IgD-negative memory B cell (primary cell): ENCODE results near the gene TMEM209. TPM values are rescaled to one million over a fixed set of nuclear protein-coding genes. Genes with fewer than 3 reads are reported as not detected.

Experiments
- H3K27ac Mint-ChIP-seq, 3 donors: one replicate each; pipeline ENCODE4 v1.8.0; 2020 to 2022; ENCODE audit warnings: mild to moderate bottlenecking in 3 of 3, mixed read lengths in 3 of 3, moderate library complexity in 1 of 3
- H3K27me3 Mint-ChIP-seq: one replicate; pipeline ENCODE4 v1.8.0; 2021; ENCODE audit warnings: mixed read lengths
- H3K36me3 Mint-ChIP-seq: one replicate; pipeline ENCODE4 v1.8.0; 2020; ENCODE audit warnings: mild to moderate bottlenecking, mixed read lengths
- H3K4me1 Mint-ChIP-seq, 3 donors: one replicate each; pipeline ENCODE4 v1.8.0; 2020 to 2022; ENCODE audit warnings: mixed read lengths in 3 of 3, mild to moderate bottlenecking in 1 of 3
- H3K4me3 Mint-ChIP-seq, 4 donors: one replicate each; pipeline ENCODE4 v1.8.0; 2020 to 2022; ENCODE audit warnings: mild to moderate bottlenecking in 4 of 4, mixed read lengths in 4 of 4, moderate library complexity in 3 of 4
- H3K9me3 Mint-ChIP-seq, 3 donors: one replicate each; pipeline ENCODE4 v1.8.0; 2020 to 2021; ENCODE audit warnings: mixed read lengths in 3 of 3, mild to moderate bottlenecking in 1 of 3
- polyA plus RNA-seq: library from polyadenylated mRNA; unstranded; fragments of 300-500 nt; fragmentation: Illumina TruSeq; gene quantifications from one replicate; pipeline ENCODE4 v1.2.3, GENCODE V29; 2021

The TMEM209 gene
- polyA plus RNA-seq, 1 donor from 2014 or later, result 39.0 TPM

DNA sequence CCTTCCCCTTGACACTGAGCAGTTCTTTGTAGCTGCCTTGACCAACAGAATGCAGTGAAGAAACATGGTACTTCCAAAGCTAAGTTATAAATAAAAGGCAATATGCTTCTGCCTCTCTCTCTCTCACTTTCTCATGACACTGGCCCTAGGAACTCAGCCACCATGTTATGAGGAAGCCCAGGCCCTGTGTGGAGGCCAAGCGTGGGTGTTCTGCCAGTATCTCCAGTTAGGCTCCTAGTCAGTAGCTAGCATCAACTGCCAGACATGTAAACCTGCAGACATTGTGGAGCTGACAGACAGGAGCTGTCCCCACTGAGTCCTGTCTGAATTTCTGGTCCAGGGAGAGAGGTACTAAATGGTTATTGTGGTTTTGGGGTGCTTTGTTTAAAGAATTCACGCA, 45.2 kb downstream of the TMEM209 start:
- Mint-ChIP-seq H3K36me3 (peaks cover 17% of the 10 kb centered on the region), H3K4me3 (no peak overlapping the region), H3K9me3 (peaks cover 0 to 4% (median 2%) of the 10 kb centered on the region in 3 donors), H3K27me3 (no peaks in the 10 kb centered on the region), H3K27ac (no peak overlapping the region), H3K4me1 (no peaks in the 10 kb centered on the region)

DNA sequence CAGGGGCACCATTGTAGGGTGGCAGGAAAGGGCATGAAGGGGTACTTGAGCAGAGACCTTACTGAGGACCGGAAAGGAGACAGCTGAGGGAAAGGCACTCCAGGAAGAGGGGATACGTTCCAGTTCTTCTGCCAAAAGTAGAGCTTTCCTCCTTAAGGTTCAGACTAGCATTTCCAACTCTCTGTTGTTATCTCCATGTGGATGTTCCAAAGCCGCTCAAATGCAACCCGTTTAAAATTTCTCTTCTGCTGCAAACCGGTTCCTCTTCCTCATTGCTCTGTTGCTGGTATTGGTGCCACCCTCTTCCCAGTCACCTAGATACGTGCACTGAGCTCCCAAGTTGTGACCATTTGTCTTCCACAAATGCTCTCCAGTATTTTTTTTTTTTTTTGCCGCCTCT, 47.5 kb downstream of the TMEM209 start:
- peaks cover 0 to 4% (median 2%) of the 10 kb centered on the region in 3 donors for H3K9me3 Mint-ChIP-seq
- H3K4me1 Mint-ChIP-seq, result peaks cover 0 to 2% (median 0%) of the 10 kb centered on the region in 3 donors

DNA sequence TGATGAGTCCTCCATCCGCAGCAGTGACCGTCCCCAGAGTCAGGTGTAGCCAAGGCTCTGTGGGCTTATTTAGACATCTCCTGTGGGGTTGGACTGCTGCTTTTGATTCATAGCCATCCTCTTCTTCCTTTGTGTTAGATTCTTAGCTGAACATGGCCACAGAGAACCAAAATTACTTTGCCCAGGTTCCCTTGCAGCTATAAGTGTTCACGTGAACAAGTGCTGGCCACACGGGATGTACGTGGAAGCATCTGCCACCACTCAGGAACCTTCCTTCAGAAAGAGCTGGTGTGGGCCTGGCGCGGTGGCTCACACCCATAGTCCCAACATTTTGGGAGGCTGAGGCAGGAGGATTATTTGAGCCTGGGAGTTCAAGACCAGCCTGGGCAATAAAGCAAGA, 49.1 kb downstream of the TMEM209 start:
- H3K9me3 Mint-ChIP-seq, result peaks cover 0 to 4% (median 2%) of the 10 kb centered on the region in 3 donors
- H3K36me3 Mint-ChIP-seq, result peaks cover 13% of the 10 kb centered on the region
- H3K4me1 Mint-ChIP-seq, result peaks cover 0 to 2% (median 0%) of the 10 kb centered on the region in 3 donors
- no peak overlapping the region for H3K27ac Mint-ChIP-seq
- no peaks in the 10 kb centered on the region for H3K27me3 Mint-ChIP-seq
- H3K4me3 Mint-ChIP-seq, result peak overlapping the region in 1 of 4 donors; percentile 44

More for the DNA sequence above, 47.5 kb downstream of the TMEM209 start:
- H3K27ac Mint-ChIP-seq, result no peak overlapping the region
- H3K27me3 Mint-ChIP-seq, result no peaks in the 10 kb centered on the region
- H3K4me3 Mint-ChIP-seq, result no peak overlapping the region
- peaks cover 17% of the 10 kb centered on the region for H3K36me3 Mint-ChIP-seq

DNA sequence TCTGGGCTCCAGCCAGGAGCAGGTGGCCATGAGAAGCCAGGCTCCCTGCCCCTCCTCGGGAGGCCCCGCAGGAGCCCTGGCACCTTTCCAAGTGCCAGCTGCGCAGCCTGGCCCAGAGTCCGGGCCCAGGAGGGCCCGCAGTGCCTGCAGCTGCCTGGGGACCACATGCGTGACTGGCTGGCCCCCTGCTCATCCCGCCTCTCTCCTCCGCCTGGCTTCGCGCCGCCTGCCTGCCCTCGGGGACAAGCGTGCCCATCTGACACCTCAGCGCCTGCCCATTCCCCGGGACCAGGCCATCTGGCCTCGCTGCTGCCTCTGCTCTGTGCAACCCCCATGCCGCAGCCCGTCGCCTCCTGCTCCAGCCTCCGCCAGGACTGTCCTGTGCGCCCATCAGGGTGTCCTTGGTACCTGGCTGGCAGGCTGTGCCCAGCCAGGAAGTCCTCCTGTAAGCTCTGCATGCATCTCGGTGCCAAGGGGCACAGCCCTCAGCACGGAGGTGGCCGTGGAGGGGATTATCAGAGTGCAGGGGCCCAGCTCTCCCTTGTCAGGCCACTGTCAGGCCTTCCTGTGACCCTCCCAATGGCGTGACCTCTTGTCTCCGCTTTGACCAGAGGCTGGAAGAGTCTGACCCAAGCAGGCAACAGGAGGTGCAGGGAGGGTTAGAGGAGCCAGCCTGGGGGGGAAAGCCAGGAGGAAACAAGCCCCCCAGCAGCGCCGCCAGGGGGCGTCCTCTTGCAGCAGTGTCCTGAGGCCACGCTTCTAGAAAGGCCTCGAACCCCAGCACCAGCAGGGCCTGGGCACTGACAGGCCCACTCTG, 50.5 kb downstream of the TMEM209 start:
- Mint-ChIP-seq H3K27me3 (no peaks in the 10 kb centered on the region), H3K9me3 (peaks cover 0 to 6% (median 0%) of the 10 kb centered on the region in 3 donors), H3K4me1 (peaks cover 6 to 9% (median 7%) of the 10 kb centered on the region in 3 donors), H3K36me3 (peaks cover 9% of the 10 kb centered on the region), H3K27ac (no peak overlapping the region), H3K4me3 (peak overlapping the region in 1 of 4 donors; percentile 73)

DNA sequence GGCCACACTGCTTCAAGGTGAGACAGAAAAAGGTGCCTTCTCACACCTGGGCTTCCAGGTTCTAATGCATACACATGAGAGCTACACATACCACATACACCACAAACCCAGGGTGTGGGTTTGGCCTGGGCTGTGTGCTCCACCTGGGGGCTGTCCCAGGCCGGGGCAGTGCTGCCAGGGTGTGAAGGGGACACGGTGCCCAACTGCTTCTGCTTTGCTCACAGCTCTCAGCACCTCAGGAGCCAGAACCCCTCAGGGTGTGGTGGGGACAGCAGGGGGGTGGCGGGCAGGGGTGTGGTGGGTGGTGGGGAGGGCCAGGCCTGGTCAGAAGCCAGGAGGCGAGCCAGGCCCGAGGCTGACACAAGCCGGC, 51.1 kb downstream of the TMEM209 start:
- peaks cover 0 to 6% (median 0%) of the 10 kb centered on the region in 3 donors for H3K9me3 Mint-ChIP-seq
- H3K27me3 Mint-ChIP-seq, result no peaks in the 10 kb centered on the region
- H3K27ac Mint-ChIP-seq, result no peak overlapping the region
- peaks cover 11 to 13% (median 13%) of the 10 kb centered on the region in 3 donors for H3K4me1 Mint-ChIP-seq
- H3K4me3 Mint-ChIP-seq, result no peak overlapping the region
- peaks cover 8% of the 10 kb centered on the region for H3K36me3 Mint-ChIP-seq

DNA sequence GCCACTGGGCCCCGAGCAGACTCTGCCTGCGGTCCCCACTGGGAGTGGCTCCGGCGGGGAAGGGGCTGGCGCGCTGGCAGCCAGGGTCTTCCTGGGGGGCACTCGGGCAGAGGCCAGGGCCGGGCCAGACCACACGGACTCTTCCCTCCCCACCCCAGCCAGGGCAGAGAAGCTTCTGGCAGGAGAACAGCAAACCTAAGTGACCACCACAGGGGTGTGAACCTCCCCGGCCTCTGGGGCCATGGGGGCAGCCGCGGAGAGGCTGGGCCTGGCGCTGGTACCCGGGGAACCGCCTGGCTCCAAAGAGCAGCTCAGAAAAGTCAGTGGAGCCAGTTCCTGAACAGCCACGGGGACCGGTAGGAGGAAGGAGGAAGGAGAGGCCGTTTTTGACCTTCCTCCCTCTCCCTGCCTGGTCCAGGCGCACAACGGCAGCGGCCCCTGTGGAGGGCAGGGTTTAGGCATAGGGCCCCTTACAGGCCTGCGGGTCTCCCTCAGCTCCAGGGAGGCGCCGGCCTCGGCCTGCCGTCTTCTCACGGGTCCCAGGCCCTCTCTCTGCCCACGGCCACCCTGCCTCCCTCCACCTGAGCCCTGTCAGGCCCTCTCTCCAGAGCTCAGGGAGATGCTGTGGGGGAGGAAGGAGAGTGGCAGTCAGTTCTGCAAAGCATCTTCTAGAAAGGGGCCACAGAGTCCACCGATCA, 51.8 kb downstream of the TMEM209 start:
- Mint-ChIP-seq H3K36me3 (peaks cover 5% of the 10 kb centered on the region), H3K4me3 (no peak overlapping the region)

DNA sequence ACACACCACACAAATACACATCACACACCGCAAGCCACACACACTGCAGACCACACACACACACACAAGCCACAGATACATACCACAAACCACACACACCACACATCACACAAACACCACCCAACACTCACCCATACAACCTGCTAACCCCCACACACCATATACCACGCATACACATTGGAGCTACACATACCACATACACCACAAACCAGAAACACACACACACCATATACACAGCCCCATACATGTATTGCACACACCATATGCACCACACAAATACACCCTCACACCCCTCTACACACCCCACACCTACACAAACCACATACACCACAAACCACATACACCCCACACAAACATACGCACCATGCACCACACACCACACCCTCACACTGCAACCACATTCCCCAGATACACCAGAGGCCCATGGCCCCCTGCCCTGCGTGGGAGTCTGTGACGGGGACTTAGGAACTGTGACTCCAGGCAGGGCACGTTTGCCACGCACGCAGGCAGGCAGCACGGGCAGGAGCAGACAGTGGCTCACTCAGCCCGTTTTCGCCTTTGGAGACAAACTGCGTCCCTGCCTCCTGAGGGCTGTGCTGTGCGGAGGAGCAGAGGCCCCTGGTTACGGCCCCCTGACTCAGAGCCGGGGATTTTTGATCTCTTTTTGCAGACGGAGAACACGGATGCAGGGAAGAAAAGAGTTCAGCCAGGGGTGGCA, 52.6 kb downstream of the TMEM209 start:
- no peak overlapping the region for H3K4me3 Mint-ChIP-seq
- no peaks in the 10 kb centered on the region for H3K27me3 Mint-ChIP-seq
- H3K36me3 Mint-ChIP-seq, result peaks cover 4% of the 10 kb centered on the region
- peaks cover 0 to 4% (median 0%) of the 10 kb centered on the region in 3 donors for H3K9me3 Mint-ChIP-seq
- H3K27ac Mint-ChIP-seq, result no peak overlapping the region
- H3K4me1 Mint-ChIP-seq, result peaks cover 14 to 18% (median 18%) of the 10 kb centered on the region in 3 donors

More for the DNA sequence above, 51.8 kb downstream of the TMEM209 start:
- Mint-ChIP-seq H3K27ac (no peak overlapping the region), H3K4me1 (peaks cover 14 to 15% (median 14%) of the 10 kb centered on the region in 3 donors), H3K9me3 (peaks cover 0 to 4% (median 0%) of the 10 kb centered on the region in 3 donors), H3K27me3 (no peaks in the 10 kb centered on the region)

DNA sequence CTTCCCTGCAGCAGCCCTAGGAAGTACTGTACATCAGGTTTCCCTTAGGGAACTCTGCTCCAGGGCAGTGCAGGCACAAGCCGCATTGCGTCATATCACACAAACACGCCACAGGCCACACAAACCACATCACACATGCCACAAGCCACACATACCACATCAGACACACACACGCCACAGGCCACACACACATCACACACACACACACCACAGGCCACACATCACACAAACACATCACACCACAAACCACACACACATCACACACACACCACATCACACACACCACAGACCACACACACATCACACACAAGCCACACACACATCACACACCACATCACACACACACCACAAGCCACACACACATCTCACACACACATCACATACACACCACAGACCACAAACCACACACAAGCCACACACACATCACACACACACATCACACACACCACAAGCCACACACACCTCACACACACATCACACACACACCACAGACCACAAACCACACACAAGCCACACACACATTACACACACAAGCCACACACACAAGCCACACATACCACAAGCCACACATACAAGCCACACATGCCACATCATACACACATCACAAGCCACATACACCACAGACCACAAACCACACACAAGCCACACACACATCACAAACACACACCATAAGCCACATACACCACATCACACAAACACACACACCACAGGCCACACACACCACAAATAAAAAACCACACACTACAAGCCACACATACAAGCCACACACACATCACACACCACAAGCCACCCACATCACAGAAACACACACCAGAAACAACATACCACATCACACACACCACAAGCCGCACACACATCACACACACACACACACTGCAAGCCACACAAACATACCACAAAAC, 53.4 kb downstream of the TMEM209 start:
- Mint-ChIP-seq H3K4me3 (no peak overlapping the region), H3K9me3 (peaks cover 0 to 4% (median 0%) of the 10 kb centered on the region in 3 donors), H3K4me1 (peaks cover 14 to 18% (median 18%) of the 10 kb centered on the region in 3 donors), H3K27me3 (no peaks in the 10 kb centered on the region), H3K36me3 (no peaks in the 10 kb centered on the region), H3K27ac (no peak overlapping the region)

DNA sequence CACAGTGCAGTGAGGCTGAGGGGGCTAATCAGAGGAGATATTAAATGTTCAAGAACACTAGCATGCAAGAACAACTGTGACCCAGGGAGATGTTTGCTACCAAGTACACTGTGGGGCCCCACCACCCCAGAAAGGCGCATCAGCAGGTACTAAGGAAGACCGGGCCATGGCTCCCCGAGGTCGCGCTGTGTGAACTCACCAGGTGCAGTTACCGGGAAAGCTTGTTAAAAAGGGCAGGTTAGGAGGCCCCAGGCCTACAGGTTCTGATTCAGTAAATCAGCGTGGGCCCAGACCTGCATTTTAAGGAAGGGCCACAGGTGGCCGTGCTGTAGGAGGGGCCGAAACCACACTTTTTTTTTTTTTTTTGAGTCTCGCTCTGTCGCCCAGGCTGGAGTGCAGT, 54.6 kb downstream of the TMEM209 start:
- peak overlapping the region in 3 of 4 donors; percentile 47 to 84 (median 72) for H3K4me3 Mint-ChIP-seq
- peaks cover 19 to 24% (median 19%) of the 10 kb centered on the region in 3 donors for H3K4me1 Mint-ChIP-seq
- no peaks in the 10 kb centered on the region for H3K36me3 Mint-ChIP-seq
- peaks cover 0 to 4% (median 0%) of the 10 kb centered on the region in 3 donors for H3K9me3 Mint-ChIP-seq
- H3K27me3 Mint-ChIP-seq, result no peaks in the 10 kb centered on the region
- H3K27ac Mint-ChIP-seq, result peak overlapping the region; percentile 72 to 97 (median 86)

DNA sequence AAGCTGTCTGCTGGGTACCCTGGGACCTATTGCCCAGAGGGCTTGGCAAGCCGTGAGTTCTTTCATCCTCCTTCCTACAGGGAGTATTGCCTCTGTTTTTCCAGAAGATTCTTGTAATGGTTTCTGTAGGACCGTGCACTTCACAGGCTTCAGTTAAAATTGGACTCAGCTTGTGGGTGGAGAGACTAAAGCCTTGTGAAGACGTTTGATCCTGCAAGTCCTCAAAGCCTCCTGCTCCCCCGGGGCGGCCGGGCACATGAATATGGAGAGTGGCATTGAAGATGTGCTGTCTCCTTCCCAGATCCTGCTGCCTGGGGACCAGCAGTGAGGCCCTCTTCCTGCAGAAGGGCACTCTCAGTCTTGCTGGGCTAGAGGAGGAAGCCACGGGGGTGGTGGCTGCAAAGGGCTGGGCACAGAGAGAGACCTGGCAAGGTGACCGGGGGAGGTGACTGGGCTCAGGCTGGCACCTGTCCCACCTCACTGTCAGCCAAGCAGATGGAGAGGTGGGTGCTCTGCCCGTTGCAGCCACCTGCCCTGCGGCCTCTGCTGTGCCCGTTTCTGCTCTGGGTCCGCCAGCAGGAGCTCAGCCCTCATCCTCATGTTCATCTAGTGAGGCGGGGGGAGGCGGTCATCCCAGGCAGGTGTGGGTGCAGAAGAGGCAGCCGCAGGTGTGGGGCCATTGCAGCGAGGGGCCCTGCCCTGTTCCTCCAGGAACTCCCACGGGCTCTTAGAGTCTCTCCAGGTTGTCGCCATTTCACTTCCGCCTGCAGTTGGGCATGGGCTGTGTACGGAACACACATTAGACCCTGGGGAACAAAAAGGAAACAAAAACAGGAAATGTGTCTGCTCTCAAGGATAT, 55.7 kb downstream of the TMEM209 start:
- H3K4me1 Mint-ChIP-seq, result peaks cover 21 to 24% (median 23%) of the 10 kb centered on the region in 3 donors
- H3K27me3 Mint-ChIP-seq, result no peaks in the 10 kb centered on the region
- peak overlapping the region; percentile 72 to 97 (median 88) for H3K27ac Mint-ChIP-seq
- peaks cover 0 to 4% (median 0%) of the 10 kb centered on the region in 3 donors for H3K9me3 Mint-ChIP-seq
- no peaks in the 10 kb centered on the region for H3K36me3 Mint-ChIP-seq
- H3K4me3 Mint-ChIP-seq, result peak overlapping the region; percentile 49 to 88 (median 75)

DNA sequence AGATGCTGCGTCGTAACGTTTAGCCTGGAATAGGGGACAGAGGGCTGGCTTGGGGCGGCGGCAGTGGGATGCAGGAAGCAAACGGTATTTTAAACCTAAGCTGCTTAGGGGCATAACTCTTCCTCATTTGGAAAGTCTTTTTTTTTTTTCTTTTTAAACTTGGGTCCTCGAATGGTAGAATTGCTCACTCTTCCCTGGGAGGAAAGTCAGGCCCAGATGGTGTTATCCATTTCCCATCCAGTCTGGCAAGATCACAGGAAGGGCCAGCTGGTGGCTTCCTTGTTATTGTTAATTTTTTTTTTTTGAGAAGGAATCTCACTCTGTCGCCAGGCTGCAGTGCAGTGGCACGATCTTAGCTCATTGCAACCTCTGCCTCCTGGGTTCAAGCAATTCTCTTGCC, 56.6 kb downstream of the TMEM209 start:
- Mint-ChIP-seq H3K4me1 (peaks cover 21 to 26% (median 24%) of the 10 kb centered on the region in 3 donors), H3K36me3 (no peaks in the 10 kb centered on the region), H3K4me3 (peak overlapping the region in 1 of 4 donors; percentile 73), H3K9me3 (peaks cover 0 to 4% (median 0%) of the 10 kb centered on the region in 3 donors), H3K27me3 (no peaks in the 10 kb centered on the region), H3K27ac (peak overlapping the region; percentile 54 to 91 (median 72))

DNA sequence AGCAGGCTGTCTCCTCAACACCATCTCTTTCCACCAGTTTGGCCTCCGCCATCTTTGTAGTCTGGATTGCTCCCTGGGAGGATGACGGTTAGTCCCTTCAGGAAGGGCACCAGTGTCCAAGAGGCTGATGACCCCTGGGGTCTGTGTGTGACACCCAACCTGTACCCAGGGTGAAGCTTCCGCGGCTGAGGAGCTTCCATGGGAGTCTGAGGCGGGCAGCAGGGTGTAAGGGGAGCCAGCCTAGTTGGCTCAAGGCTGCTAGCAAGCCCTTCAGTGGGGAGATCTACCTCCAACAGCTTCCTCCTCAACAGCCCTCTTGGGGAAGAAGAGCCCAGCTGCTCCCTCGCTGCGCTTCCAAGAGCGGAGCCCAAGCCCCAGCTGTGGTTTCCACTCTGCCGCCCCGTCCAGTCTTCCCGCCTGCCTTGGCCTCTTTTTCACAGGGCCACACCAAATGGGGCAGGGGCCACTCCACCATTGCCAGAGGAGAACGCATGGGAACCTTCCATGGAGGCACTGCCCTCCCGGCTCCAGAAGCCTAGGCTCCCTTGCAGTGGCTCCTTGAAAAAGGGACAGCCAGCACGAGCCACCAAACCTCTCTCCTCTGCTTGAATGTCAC, 57.4 kb downstream of the TMEM209 start:
- Mint-ChIP-seq H3K27me3 (no peaks in the 10 kb centered on the region), H3K4me3 (no peak overlapping the region), H3K36me3 (no peaks in the 10 kb centered on the region), H3K27ac (peak overlapping the region in 2 of 3 donors; percentile 72 to 91), H3K4me1 (peaks cover 24 to 32% (median 28%) of the 10 kb centered on the region in 3 donors), H3K9me3 (peaks cover 0 to 4% (median 0%) of the 10 kb centered on the region in 3 donors)
